GM19397 (cell line): Measurements from ENCODE around the gene MCTP1.

Experiments
- ATAC-seq: cut with Tn5 transposase; IDR thresholded peaks from one replicate; pipeline ENCODE4 v1.9.1; 2021; ENCODE audit warnings: mild to moderate bottlenecking, moderate library complexity; ENCODE audit not compliant: unreplicated experiment

The MCTP1 gene

DNA sequence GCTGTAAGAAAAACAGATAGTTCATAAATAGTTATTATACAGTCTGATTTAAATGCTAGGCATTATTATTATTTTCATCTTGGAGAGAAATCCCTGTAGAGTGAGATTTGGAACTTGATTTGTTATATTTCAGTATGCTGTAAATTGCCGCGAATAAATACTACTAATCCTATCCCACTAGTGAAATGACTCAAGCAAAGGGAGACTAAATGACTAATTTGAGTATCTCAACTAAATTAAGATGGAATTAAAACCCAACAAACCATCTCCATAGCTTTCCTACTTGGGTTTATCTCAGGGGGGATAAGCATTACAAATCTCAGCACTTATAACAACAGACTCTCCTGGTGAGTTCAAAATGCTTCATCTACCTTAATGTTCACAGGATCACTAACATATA is 206.0 kb downstream of the MCTP1 start:
- no peak for ATAC-seq

DNA sequence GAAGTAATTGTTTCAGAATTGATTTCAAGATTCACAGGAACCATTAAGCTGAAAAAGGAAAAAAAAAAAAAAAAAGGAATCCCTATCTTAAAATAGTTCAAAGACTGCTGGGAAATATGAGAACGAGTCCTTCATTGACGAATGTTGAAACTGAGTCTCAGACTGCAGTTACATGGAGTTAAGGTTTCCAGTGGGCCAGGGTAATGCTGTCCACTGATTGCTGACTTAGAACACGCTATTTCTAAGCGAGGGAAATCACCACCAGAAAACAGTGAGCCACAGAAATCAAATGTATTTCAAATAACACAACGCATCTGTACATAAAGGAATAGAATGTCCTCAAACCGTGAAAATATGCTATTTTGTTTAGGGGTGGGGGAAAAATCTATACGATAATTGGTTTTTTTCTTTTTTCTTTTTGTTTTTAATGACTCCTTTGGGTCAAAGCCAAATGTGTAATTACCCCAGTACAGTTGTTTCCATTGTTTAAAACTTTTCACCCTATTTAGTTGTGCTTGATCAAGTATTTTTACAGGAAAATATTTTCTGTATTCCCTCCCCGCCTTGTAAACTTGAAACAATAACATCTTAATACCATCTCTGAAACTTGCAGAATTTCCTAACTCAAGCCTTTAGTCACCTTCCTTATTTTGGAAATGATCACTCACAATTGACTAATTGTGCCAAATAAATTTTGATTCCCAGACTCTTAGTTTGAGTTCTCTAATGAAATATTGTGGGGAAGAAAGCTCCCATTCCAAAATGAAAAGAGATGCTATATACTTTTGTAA is 208.3 kb downstream of the MCTP1 start:
- no peak for ATAC-seq

DNA sequence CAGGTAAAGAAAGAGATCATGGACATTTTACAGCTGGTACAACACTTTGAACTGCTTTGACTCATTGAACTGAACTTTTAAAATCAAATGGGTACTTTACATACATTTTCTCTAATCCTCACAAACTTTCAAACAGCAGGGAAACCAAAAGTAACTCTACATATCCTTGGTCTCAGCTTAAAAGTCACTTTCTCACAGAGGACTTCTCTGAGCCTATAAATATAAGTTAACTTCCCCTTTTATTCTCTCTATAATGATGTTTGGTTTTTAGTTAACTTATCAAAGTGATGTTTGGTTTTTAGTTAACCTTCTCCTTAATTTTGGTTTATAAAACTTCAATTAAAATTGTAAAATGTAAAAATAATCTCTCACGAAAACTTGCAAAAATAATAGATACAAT is 209.8 kb downstream of the MCTP1 start:
- ATAC-seq, result no peak

GRCh38 chr5:95072281-95072680 is 212.6 kb downstream of the MCTP1 start:
- ATAC-seq, result no peak

- ATAC-seq, result no peak
These were observed 214.0 kb downstream of the MCTP1 start for GRCh38 chr5:95070866-95071265.

GRCh38 chr5:95070453-95070852 is 214.4 kb downstream of the MCTP1 start:
- no peak for ATAC-seq

DNA sequence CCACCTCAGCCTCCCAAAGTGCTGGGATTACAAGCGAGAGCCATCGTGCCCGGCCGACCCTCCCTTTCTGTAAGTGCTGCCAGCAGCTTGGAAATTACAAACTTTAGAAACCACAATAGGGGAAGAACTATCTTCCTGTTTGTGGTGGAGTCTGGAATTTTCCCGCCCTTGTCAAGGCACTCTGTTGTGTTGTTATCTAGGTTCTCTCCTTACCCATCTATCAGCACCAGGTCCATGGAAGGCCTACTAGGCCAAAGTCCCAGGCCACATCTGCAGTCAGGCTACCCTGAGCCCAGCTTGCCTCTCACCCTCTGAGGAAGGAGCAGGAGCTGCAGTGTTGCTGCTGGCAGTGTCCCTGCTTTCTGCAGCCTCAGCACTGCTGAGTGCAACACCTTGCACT is 214.9 kb downstream of the MCTP1 start:
- peak; percentile 35 for ATAC-seq

DNA sequence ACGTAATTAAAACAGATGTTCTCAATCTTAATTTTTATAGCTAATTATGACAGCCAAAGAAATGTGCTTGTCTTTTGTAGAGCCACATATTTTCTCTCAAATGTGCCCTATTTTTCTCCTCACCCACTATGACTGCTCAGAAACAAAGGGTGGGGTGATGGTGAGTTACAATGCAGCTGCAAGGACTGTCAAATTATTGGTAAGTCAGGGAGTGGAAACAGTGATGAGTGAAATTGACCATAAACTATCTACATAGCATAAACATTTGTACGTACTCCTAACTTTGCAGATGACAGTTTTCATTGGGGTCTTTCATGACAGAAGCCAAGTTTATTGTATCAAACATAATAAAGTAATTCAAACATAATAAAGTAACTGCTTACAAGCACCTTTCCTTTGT is 215.9 kb downstream of the MCTP1 start:
- no peak for ATAC-seq

GRCh38 chr5:95068289-95068910 is 216.5 kb downstream of the MCTP1 start:
- no peak for ATAC-seq

DNA sequence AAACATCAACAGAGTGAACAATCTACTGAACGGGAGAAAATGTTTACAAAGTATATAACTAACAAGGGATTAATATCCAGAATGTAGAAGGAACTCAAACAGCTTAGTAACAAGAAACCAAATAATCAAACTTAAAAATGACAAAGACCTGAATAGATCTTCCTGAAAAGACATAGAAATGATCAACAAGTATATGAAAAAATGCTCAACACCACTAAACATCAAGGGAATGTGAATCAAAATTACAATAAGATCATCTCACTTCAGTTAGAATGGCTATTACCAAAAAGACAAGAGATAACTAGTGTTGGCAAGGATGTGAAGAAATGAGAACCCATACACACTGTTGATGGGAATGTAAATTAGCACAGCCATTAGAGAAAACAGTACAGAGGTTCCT is 218.8 kb downstream of the MCTP1 start:
- no peak for ATAC-seq

DNA sequence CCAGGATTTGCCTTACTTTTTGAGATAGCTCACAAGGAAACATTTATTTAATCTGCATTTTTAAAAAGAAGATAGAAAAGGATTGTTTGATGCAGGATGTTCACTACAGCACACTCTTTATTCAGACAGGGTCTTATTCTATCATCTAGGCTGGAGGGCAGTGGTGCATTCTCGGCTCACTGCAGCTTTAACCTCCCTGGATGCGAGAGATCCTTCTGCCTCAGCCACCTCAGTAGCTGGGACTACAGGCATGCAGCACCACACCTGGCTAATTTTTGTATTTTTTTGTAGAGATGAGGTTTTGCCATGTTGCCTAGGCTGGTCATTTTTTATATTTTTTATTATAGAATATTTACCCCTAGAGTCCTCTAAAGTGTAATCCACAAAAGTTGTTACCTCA is 221.4 kb downstream of the MCTP1 start:
- ATAC-seq, result no peak

GRCh38 chr5:95060098-95060497 is 224.8 kb downstream of the MCTP1 start:
- no peak for ATAC-seq

DNA sequence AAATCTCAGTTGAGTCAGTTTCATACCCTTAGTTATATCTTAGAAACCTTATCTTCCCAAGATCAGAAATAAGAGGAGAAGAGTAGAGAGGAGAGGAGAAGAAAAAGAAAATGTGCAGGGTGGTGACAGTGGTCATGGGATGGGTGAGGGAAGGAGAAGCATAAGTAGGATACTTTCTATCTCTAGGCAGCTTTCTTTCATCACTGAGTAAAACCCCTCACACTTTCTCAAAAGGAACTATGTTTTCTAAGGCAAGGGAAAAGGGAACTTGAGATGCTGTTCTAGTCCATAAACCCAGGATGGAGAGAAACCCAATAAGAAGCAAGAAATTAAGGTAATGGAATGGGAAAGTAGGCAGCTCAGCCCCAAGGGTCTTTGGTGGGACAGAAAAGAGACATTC is 225.3 kb downstream of the MCTP1 start:
- no peak for ATAC-seq

DNA sequence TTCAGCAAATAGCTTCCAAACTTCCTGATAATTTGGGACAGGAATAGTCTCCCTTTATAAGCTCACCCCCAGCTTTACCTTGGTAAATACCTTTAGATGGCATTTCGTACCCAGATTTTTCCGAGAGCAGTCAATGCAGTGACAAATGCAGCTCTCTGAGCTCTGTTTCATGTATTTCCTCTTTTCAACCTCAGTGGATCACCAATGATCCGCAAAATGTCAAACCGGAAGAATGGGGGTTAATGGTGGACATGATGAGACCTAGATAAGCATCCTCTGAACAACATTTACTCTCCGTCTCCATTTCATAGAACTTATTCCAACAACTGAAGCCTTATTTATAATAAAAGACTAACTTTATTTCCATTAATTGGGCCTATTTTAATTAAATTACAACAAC is 227.3 kb downstream of the MCTP1 start:
- no peak for ATAC-seq

DNA sequence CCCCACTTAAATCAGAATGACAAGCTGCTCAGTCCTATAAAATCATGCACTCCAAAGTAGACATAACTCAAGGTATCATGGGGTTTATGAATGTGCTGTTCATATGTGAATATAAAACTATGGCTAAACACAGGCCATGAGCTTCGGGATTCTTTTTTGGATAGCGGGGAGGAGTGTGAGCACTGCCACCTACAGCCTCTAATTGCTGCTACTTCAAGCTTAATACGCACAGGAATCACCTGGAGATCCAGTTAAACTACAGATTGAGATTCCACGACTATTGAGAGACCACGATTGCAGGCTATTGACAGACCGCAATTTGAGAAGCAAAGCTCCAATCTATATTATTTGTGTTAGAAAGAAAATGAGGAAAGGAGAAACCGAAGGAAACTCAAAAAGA is 231.6 kb downstream of the MCTP1 start:
- no peak for ATAC-seq

GRCh38 chr5:95050708-95051107 is 234.2 kb downstream of the MCTP1 start:
- no peak for ATAC-seq

GRCh38 chr5:95048628-95049027 is 236.3 kb downstream of the MCTP1 start:
- no peak for ATAC-seq

DNA sequence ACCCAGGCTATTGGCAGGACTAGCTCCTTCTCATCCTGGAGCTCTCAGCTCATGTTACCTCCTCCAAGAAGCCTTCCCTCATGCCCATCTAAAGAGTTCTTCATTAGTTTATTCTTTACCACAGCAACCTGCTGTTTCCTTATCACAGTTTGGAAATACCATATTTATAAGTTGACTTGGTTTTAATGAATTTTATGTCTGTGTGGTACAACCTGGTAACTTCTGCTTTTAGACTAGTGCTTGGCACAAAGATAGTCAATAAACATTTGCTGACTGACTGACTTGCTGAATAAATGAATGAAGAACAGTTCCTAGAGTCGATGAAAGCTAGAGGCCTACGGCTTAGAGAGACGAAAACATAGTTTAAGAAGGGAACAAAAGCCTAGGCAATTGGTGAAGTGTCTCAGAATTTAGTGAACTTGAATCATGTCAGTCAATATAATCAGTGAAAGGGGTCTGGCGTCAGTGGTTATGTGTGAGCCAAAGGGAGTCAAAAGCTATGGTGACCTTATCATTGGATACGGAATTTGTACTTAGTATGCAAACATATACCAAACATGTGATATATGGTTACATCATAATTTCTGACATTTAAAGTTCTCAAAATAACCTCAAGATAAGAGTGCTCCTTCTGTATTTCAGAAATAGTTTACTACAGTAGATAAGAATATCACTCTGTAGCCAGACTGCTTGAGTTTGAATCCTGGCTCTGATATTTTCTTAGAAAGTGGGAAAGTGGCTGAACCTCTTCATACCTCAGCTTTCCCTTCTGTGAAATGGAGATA is 239.5 kb downstream of the MCTP1 start:
- ATAC-seq, result no peak

DNA sequence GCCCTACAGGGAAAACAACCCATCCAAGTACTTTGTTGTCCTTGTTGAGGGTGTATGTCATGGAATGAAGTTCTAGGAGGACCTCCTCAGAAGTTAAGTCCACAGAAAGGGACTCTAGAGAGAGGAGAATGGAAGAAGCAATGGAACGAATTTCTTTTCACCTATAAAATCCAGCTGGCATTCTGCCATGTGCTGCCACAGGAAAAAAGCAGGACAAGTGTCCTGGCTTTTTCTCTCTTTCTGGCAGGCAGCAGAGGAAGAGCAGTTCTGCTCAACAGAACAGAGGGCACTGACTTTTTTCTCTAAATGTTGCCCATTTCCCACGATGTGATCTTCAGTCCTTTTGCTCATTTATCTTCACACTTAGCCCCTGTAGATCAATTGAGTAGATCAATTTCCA is 240.8 kb downstream of the MCTP1 start:
- ATAC-seq, result no peak

- no peak for ATAC-seq
These were observed 241.2 kb downstream of the MCTP1 start for GRCh38 chr5:95043648-95044047.

GRCh38 chr5:95043234-95043633 is 241.7 kb downstream of the MCTP1 start:
- ATAC-seq, result no peak

DNA sequence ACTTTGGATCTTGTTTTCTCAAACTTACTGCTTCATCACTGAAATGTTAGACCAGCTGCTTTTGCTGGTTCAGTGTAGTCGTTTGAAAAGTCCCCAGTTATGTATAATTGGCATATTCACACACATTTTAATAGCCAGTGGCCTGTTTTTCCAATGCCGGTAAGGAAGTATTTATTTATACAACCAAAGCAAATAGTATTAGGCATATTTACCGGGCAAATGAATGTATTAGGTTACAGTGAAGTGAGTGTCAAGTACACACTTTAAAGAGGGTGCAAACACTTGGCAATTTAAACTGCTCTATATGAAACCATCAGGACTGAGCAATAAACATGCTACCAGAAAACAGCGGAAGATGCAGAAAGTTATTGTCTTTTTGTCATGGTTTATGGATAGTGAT is 242.9 kb downstream of the MCTP1 start:
- ATAC-seq, result no peak
